Suppressor macrophage treated with lipopolysaccharide for 1 hour (primary cell): Measurements from ENCODE around the gene SLC35A3.
"Not testable (repeated sequence)": the region's sequence is repeated elsewhere in the genome, so short reads cannot be mapped to it uniquely, and the experiment has no call there.

ENCODE experiments used
- DNase-seq, 3 donors: peaks; one replicate each; pipeline ENCODE4 v3.0.0-alpha.2; 2020 to 2022

The SLC35A3 gene

GRCh38 chr1:99969729-99970621 lies at the start of gene SLC35A3:
TSS of gene SLC35A3 (plus strand) at chr1:99969996. CDS start at chr1:99993555, 23,559 bp downstream.
- peak; percentile 77 to 89 (median 86) for DNase-seq

- no peak for DNase-seq
Measured at GRCh38 chr1:99934801-99935200, 35.0 kb upstream of the SLC35A3 start.

GRCh38 chr1:99935534-99935933 lies 34.3 kb upstream of the SLC35A3 start:
- no peak for DNase-seq

GRCh38 chr1:99936071-99936470 lies 33.7 kb upstream of the SLC35A3 start:
- no peak for DNase-seq

- no peak for DNase-seq
Measured at GRCh38 chr1:99942723-99943122, 27.1 kb upstream of the SLC35A3 start.

GRCh38 chr1:99943223-99943794 lies 26.5 kb upstream of the SLC35A3 start:
- DNase-seq, result no peak

- no peak for DNase-seq
Measured at GRCh38 chr1:99944192-99944591, 25.6 kb upstream of the SLC35A3 start.

GRCh38 chr1:99945174-99945573 lies 24.6 kb upstream of the SLC35A3 start:
- no peak for DNase-seq

GRCh38 chr1:99950486-99950885 lies 19.3 kb upstream of the SLC35A3 start:
- no peak for DNase-seq

- DNase-seq, result no peak
Measured at GRCh38 chr1:99952522-99952921, 17.3 kb upstream of the SLC35A3 start.

GRCh38 chr1:99955375-99955774 lies 14.4 kb upstream of the SLC35A3 start:
- no peak for DNase-seq

- DNase-seq, result peak in 1 of 3 donors; percentile 29
Measured at GRCh38 chr1:99956755-99957154, 13.0 kb upstream of the SLC35A3 start.

GRCh38 chr1:99957818-99958217 lies 12.0 kb upstream of the SLC35A3 start:
- no peak for DNase-seq

- DNase-seq, result not testable (repeated sequence)
Measured at GRCh38 chr1:99959189-99959705, 10.5 kb upstream of the SLC35A3 start.

- DNase-seq, result not testable (repeated sequence)
Measured at GRCh38 chr1:99960260-99960659, 9.5 kb upstream of the SLC35A3 start.

- no peak for DNase-seq
Measured at GRCh38 chr1:99963041-99963795, 6.6 kb upstream of the SLC35A3 start.

GRCh38 chr1:99964806-99965205 lies 5.0 kb upstream of the SLC35A3 start:
- DNase-seq, result no peak

GRCh38 chr1:99965646-99966375 lies 4.0 kb upstream of the SLC35A3 start:
- no peak for DNase-seq

- DNase-seq, result no peak
Measured at GRCh38 chr1:99968214-99968613, 1.6 kb upstream of the SLC35A3 start.

- DNase-seq, result no peak
Measured at GRCh38 chr1:99969260-99969728, 502 bp upstream of the SLC35A3 start.

GRCh38 chr1:99970713-99971255 lies 988 bp downstream of the SLC35A3 start:
- DNase-seq, result no peak

- DNase-seq, result not testable (repeated sequence)
Measured at GRCh38 chr1:99972066-99972465, 2.3 kb downstream of the SLC35A3 start.
